Neutrophil (primary cell): ENCODE measurements around the gene INSC.

ENCODE experiments used
- H3K27ac ChIP-seq: fragments of 200-600 bp; sonication (generic); 2 replicates; pipeline ENCODE4 v1.5.1; 2016; ENCODE audit warnings: mild to moderate bottlenecking, moderate library complexity
- H3K27me3 ChIP-seq: fragments of 200-600 bp; sonication (generic); 2 replicates; pipeline ENCODE4 v1.6.0; 2016; ENCODE audit warnings: mild to moderate bottlenecking
- H3K36me3 ChIP-seq: fragments of 200-600 bp; sonication (generic); 2 replicates; pipeline ENCODE4 v1.5.1; 2017
- H3K4me1 ChIP-seq, 2 experiments: fragments of 200-600 bp in 1 of 2; sonication (generic) in 1 of 2; 1 replicate in 1 of 2; 2 replicates in 1 of 2; pipeline versions ENCODE4 v1.5.1 to v1.6.1; 2013 to 2016; ENCODE audit warnings: low read depth in 1 of 2, low read length in 1 of 2, mild to moderate bottlenecking in 1 of 2, moderate library complexity in 1 of 2; ENCODE audit not compliant: control insufficient read depth in 1 of 2, insufficient read depth in 1 of 2
- H3K4me3 ChIP-seq, 2 experiments: fragments of 200-600 bp in 1 of 2; sonication (generic) in 1 of 2; 1 replicate in 1 of 2; 2 replicates in 1 of 2; pipeline ENCODE4 v1.5.1; 2013 to 2016; ENCODE audit warnings: low read depth in 1 of 2, low read length in 1 of 2, mild to moderate bottlenecking in 1 of 2, moderate library complexity in 1 of 2
- H3K9me3 ChIP-seq: fragments of 200-600 bp; sonication (generic); 2 replicates; pipeline ENCODE4 v1.5.1; 2016
- TF ChIP-seq, protein P1 (sequence below): fragments of 200-600 bp; sonication (generic); IDR thresholded peaks from 2 replicates; pipeline ENCODE4 v1.5.1; 2016; ENCODE audit warnings: antibody characterized with exemption

Gene INSC

DNA sequence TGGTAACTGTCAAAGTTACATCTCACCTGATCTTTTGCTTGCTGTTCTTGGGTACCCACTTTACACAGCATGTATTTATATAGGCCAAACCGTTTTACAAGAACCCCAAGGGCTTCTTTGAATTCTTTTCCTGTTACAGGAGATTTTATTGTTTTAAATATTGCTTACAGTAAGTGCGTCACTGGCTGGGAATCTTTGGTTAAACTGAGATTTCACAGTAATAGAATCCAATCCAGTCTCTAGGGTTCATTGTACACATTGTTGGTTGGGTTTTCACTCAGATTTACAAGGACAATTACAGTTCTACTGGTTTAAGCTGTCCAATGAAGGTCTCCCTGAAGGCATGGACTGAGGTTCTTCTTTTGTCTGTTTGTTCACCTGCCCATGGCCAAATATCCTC is 171.7 kb downstream of the INSC start:
- no peak overlapping the region for H3K4me3 ChIP-seq
- H3K9me3 ChIP-seq = no peaks in the 10 kb centered on the region
- H3K4me1 ChIP-seq = no peaks in the 10 kb centered on the region
- H3K27ac ChIP-seq = no peak overlapping the region
- TF ChIP-seq, protein P1, sequence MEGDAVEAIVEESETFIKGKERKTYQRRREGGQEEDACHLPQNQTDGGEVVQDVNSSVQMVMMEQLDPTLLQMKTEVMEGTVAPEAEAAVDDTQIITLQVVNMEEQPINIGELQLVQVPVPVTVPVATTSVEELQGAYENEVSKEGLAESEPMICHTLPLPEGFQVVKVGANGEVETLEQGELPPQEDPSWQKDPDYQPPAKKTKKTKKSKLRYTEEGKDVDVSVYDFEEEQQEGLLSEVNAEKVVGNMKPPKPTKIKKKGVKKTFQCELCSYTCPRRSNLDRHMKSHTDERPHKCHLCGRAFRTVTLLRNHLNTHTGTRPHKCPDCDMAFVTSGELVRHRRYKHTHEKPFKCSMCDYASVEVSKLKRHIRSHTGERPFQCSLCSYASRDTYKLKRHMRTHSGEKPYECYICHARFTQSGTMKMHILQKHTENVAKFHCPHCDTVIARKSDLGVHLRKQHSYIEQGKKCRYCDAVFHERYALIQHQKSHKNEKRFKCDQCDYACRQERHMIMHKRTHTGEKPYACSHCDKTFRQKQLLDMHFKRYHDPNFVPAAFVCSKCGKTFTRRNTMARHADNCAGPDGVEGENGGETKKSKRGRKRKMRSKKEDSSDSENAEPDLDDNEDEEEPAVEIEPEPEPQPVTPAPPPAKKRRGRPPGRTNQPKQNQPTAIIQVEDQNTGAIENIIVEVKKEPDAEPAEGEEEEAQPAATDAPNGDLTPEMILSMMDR = no peak
- H3K36me3 ChIP-seq = no peaks in the 10 kb centered on the region
- peaks cover 11% of the 10 kb centered on the region for H3K27me3 ChIP-seq

DNA sequence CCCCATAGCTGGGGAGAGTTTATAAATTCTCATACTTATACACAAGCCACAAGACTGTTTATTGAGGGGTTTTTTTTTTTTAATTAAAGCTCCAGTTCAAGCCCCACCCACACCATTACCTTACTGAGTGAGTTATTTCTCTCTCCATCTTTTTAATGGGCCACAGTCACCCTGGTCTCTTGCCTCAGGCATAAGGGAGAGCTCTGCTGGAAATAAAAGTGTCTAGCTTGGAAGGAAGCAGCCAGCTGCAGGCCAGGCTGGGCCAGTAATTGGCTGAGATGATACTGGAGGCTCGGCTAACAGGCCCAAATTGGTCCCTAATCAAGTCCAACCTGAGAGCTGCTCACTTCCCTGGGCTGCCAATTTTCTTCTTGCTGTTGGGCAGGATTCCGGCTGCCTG is 174.1 kb downstream of the INSC start:
- H3K4me3 ChIP-seq = no peak overlapping the region
- TF ChIP-seq, protein P1 = no peak

DNA sequence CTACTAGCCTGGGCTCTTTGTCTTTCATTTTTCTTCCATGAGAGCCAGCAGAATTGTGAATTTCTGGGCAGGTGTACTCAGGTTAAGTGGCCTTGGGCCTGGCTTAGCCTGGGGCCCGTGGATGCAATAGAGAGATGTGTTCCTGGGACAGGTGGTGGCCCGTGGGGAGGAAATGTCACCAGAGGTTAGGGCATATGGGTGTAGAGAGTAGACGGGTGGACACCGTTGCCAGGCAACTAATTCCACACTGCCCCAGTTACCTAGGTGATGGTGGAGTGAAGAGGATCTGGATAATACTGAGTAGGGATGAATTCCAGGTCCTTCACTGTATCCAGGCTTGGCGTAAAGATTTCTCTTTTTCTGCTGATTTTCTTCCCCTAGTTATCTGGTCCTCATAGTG is 175.0 kb downstream of the INSC start:
- Histone ChIP-seq H3K27ac (no peak overlapping the region), H3K4me1 (no peaks in the 10 kb centered on the region), H3K36me3 (no peaks in the 10 kb centered on the region), H3K27me3 (no peaks in the 10 kb centered on the region), H3K9me3 (no peaks in the 10 kb centered on the region), H3K4me3 (no peak overlapping the region)
- TF ChIP-seq, protein P1 = no peak

More for the DNA sequence above, 174.1 kb downstream of the INSC start:
- no peaks in the 10 kb centered on the region for H3K9me3 ChIP-seq
- no peaks in the 10 kb centered on the region for H3K36me3 ChIP-seq
- H3K27me3 ChIP-seq = no peaks in the 10 kb centered on the region
- H3K4me1 ChIP-seq = no peaks in the 10 kb centered on the region
- no peak overlapping the region for H3K27ac ChIP-seq

DNA sequence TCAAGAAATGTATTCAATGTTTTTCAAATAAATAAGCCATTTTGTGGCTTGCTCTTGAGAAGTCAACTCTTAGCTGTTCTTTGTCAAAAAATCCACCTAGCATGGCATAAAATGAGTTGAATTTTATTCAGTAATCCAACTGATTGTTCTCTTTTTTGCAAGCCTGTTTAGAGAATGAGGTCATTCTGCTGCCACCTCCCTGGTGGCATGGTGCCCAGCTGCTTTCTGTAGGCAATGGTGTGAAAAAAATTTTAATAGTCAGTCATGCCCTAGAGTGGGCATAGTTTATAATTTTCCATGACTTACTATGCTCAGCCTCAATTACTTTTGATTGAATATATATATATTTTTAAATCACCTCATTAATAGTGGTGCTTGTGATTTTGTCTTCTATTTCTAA is 177.2 kb downstream of the INSC start:
- TF ChIP-seq, protein P1 = no peak
- Histone ChIP-seq H3K36me3 (no peaks in the 10 kb centered on the region), H3K9me3 (no peaks in the 10 kb centered on the region), H3K27ac (no peak overlapping the region), H3K27me3 (peaks cover 4% of the 10 kb centered on the region), H3K4me3 (no peak overlapping the region), H3K4me1 (no peaks in the 10 kb centered on the region)

DNA sequence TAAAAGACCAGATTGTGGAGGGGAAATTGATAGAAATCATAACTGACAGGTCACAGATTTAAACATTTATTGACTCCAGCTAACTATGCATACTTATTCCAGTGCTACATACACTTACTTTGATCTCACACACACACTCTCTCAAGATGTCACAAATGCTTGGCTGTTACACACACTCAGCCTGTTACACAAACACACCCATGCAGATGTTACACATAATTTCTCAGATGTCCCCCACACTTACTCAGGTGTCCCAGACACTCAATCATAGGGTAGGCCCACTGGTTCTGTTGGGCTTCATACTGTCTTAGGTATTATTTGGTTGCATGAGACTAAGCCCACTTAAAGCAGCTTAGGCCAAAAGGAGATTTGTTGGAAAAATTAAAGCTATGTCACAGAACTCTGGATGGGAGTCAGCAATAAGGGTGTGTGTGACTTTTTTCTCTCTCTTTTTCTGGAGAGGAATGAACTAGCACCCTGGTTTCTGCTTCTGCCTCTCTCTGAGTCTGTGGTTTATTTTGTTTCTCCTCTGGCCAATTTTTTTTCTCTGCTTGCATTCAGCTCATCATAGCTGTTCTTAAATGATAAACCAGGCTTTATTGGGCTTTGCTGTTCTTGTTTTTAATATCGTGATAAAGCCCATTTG is 179.4 kb downstream of the INSC start:
- Histone ChIP-seq H3K4me3 (no peak overlapping the region), H3K4me1 (no peaks in the 10 kb centered on the region), H3K27ac (no peak overlapping the region), H3K9me3 (no peaks in the 10 kb centered on the region), H3K36me3 (no peaks in the 10 kb centered on the region), H3K27me3 (peaks cover 9% of the 10 kb centered on the region)
- TF ChIP-seq, protein P1 = no peak
